GM18873 (cell line): Measurements from ENCODE around the gene PGPEP1.
"Not testable (repeated sequence)": the region's sequence is repeated elsewhere in the genome, so short reads cannot be mapped to it uniquely, and the experiment has no call there.

Source experiments
- ATAC-seq: cut with Tn5 transposase; IDR thresholded peaks from one replicate; pipeline ENCODE4 v1.9.1; 2021; ENCODE audit warnings: mild to moderate bottlenecking, moderate library complexity, moderate number of reproducible peaks; ENCODE audit not compliant: unreplicated experiment, low FRiP score

Gene PGPEP1

DNA sequence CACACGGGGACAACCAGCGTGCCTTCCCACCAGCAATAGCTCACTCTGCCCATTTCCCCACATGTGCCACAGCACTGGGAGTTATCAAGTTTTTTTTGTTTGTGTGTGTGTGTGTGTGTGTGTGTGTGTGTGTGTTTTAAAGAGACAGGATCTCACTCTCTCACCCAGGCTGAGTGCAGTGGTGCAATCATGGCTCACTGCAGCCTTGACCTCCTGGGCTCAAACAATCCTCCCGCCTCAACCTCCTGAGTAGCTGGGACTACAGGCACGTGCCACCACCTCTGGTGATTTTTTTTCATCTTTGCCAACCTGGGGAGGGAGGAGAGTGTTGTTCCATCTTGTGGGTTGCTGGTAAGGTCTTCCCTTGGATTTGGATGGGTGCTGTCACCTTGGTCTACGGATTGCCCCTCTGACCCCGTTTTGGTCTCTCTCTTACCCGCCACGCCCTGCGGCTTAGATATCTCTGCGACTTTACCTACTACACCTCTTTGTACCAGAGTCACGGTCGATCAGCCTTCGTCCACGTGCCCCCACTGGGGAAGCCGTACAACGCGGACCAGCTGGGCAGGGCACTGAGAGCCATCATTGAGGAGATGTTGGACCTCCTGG is 22.6 kb downstream of the PGPEP1 start:
- ATAC-seq = no peak

DNA sequence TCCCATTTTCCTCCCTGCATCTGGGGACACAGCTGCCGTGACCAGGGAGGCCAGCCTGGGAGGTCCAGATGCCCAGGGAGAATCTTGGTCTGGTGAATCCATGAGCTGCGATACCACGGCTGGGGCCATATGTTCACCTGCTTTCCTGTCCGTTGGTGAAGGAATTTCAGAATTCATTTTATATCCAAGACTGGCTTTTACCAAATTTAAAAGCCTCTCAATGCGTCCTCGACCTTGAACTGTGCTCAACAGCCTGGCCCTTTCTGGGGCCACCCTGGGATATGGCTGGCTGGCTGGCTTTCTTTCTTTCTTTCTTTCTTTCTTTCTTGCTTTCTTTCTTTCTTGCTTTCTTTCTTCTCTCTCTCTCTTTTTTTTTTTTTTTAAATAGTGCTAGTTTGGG is 23.4 kb downstream of the PGPEP1 start:
- no peak for ATAC-seq

DNA sequence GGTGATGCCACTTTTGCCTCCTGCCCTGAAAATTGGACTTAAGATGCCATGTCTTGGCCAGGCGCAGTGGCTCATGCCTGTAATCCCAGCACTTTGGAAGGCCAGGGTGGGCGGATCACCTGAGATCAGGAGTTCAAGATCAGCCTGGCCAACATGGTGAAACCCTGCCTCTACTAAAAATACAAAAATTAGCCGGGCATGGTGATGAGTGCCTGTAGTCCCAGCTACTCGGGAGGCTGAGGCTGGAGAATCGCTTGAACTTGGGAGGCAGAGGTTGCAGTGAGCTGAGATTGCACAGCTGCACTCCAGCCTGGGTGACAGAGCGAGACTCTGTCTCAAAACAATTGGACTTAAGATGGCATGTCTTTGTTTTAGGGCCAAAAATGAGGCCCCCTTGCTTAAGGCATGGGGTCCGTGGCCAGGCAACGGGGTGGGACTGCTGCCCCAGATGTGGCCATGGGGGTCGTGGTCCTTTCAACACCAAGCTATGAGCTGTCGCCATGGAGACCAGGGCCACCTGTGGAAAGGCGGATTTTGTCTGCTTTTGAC is 24.0 kb downstream of the PGPEP1 start:
- ATAC-seq = not testable (repeated sequence)

DNA sequence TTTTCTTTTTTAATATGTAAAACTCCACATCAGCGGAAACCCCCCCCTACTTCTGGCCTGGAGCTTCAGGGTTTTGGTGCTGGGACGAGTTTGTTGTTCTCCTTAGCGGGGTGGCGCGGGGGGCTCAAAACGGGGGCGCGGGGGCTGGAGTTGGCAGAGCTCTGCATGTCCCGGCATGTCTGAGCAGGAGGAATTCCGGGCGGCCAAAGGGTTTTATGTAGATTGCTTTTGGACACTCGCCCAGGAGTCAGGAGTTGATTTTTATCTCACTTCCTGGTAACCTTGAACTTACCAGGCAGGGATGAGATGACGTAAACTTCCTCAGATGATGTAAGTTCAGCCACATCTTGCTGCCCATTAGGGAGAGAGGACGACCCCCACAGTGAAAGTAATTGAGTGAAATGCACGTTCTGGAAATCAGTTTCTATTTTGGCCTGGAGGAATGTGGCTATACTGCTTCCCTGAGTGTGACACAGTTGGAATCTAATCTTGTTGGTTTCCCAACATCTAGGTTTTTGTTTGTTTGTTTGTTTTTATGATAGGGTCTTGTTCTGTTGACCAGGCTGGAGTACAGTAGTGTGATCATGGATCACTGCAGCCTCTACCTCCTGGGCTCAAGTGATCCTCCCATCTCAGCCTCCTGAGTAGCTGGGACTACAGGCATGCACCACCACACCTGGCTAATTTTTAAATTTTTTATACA is 24.6 kb downstream of the PGPEP1 start:
- ATAC-seq = no peak

DNA sequence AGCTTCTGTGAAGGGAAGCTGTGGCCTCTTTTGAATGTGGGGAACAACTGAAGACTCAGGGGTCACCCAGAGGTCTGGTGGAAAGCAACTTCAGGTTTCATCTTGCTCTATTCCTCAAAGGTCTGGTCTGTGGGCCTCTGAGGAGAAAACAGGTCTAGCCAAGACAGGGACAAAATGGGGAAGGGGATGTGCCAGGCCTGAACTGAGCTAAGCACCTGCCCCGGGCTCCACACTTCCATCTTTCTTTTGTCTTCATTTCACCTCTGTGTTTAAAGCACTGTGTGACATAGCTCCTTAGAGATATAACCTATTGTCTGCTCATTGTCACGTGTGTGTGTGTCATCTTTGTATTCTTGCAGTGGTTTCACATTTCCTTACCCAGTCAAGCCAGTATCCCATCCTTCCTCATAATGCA is 25.6 kb downstream of the PGPEP1 start:
- ATAC-seq = no peak

DNA sequence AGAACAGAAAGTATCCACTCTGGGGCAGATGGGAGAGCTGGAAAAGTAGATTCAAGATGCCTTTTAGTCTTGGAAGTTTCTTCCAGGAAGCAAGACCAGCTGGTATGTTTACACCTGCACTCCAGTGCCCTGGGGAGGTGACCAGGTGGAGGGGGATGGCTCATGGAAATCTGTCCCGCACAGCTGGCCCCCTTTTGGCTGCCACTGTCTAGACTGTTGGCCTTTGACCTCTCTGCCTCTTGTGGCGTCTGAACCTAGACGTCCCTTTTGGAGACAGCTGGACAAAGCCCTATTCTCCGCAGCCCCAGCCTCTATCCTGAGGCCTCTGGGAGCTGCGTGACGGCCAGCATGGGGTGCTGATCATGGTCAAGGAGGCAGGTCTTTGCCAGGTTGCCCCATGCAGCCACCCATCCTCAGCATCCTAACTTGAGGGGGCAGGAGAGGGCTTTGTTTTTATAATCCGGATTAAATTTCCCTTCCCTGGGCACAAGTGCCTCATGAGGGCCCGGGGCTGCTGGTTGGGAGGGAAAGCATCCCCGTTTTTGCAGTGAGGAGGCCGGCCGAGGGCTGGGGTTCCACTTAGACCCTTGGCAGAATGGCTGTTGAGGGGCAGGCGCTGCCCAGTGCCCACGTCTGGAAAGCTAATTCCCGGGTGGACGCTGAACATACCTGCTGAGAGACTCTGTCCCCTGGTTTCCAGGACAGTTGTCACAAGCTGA is 28.3 kb downstream of the PGPEP1 start:
- ATAC-seq = no peak

DNA sequence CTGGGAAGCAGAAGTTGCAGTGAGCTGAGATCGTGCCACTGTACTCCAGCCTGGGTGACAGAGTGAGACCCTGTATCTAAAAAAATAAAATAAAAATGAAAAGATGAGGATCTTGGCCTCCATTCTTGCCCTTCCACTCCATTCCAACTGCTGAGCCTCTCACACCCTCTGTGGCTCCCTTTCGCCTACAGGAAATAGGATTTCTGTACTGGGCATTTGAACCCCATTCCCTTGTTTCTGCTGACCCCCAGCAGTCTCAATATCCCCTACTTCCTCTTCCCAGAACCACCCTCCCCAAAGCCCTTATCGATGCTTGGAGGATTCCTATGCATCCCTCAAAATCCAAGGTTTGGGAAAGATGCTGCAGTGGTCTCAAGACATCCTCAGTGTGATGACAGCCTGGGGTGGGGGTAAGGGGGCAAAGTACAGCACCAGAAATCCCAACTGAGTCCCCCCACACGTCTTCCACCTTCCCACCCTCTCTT is 33.1 kb downstream of the PGPEP1 start:
- no peak for ATAC-seq

DNA sequence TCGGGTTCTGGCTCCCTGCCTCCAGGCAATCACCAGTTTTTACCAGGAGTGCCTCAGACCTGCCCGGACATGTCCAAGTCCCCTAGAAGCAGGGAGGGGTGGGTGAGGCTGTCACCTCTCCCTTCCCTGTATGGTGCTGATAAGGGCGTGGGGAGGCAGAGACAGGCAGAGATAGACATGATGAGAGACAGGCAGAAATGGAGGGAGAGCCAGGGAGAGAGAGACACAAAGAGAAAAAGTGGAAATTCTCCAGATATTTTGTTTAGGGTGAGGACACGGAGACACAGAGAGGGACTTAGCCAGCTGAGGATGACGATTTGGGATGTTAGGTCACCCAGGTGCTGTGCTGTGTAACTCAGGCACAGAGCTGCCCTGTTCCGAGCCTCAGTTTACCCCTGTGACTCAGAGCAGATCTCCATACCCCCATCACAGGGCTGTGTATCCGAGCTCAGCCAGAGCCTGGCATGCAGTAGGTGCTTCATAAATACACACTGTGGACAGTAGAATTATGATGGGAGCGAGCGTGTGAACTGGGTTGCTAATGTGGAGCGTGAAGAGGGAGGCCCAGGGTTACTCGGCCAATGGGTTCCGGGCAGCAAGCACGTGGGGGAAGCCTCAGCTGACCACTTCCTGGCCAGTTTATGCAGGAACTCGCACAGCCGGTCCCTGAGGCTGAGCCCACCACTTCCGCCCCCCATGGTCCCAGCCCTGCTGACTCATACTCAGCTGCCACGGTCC is 33.7 kb downstream of the PGPEP1 start:
- no peak for ATAC-seq

DNA sequence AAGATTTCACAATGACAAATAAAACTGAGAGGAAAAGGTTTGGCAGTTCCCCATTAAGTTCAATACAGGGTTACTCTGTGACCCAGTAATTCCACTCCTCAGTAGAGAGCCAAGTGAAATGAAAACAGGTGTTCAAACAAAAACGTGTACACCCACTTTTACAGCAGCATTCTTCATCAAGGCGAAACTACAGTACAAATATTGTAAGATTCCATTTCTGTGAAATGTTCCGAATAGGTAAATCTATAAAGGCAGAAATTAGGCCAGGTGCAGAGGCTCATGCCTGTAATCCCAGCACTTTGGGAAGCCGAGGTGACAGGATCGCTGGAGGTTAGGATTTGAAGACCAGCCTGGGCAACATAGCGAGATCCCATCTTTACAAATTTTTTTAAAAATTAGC is 36.6 kb downstream of the PGPEP1 start:
- ATAC-seq = no peak

DNA sequence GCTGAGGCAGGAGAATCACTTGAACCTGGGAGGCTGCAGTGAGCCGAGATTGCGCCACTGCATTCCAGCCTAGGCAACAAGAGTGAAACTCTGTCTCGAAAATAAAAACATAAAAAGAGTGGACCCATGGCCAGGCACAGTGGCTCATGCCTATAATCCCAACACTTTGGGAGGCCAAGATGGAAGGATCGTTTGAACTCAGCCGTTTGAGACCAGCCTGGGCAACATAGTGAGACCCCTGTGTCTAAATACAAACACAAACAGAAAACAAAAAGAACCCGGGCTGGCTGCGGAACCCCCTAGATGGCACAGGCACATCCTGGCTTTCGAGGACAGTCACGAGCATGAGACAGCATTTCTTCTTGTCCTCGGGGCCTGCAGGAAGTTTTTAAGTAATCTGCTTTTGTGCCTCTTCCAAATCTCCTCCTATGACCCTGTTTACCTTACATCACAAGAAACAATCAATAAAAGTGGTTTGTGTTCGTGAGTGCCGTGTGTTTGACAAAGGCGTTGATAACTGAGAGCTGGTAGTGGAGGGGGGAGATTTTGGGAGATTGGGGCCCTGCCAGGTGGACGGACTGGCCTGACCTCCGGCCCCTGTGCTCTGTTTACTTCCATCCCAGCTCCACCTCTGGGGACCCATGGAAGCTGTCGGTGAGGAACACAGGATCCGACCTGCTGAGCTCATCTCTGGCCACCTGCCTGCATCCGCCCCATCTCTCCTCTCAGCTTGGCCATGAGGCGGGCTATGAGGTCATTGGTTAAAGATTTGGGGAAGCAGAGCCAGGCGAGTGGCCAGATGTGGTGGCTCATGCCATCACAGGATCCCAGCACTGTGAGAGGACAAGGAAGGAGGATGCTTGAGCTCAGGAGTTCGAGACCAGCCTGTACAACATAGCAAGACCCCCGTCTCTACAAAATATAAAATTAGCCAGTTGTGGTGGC is 39.7 kb downstream of the PGPEP1 start:
- no peak for ATAC-seq

DNA sequence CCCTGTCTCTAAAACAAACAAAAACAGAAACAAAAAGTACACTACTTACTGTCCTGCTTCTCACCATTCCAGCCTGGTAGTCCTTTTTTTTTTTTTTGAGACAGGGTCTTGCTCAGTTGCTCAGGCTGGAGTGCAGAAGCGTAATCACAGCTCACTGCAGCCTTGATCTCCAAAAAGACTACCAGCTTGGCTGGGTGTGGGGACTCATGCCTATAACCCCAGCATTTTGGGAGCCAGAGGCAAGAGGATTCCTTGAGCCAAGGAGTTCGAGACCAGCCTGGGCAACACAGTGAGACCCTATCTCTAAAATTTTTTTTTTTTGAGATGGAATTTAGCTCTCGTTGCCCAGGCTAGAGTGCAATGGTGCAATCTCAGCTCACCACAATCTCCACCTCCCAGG is 40.4 kb downstream of the PGPEP1 start:
- ATAC-seq = no peak

DNA sequence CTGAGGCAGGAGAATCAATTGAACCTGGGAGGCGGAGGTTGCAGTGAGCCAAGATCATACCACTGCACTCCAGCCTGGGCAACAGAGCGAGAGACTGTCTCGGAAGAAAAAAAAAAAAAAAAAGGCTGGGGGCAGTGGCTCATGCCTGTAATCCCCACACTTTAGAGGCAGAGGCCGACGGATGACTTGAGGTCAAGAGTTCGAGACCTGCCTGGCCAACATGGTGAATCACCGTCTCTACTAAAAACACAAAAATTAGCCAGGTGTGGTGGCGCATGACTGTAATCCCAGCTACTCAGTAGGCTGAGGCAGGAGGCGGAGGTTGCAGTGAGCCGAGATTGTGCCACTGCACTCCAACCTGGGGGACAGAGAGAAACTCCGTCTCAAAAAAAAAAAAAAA is 43.2 kb downstream of the PGPEP1 start:
- not testable (repeated sequence) for ATAC-seq

DNA sequence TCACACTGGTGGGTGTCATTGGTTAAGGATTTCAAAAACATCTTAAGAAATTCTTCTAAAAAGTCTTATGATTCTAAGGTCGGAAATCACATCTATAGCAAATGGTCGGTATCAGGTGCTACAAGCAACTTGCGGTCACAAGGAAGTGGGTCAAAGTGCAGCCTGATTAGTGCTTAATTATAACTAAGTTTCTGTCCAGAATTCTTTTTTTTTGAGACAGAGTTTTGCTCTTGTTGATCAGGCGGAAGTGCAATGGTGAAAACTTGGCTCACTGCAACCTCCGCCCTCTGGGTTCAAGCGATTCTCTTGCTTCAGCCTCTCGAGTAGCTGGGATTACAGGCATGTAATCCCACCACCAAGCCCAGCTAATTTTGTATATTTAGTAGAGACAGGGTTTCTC is 44.4 kb downstream of the PGPEP1 start:
- no peak for ATAC-seq

DNA sequence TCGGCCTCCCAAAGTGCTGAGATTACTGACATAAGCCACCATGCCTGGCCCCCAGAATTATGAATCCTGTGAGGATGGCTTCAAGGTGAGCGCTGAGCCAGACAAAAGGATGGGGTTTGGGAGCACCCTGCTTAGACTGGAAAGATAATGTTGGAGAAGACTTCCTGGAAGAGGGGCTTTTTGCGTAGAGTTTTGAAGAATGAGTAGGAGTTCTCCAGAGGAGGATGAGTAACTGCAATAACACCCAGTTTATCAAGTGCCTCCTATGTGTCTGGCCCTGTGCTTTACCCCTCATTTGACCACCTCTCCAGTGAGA is 44.9 kb downstream of the PGPEP1 start:
- ATAC-seq = no peak

DNA sequence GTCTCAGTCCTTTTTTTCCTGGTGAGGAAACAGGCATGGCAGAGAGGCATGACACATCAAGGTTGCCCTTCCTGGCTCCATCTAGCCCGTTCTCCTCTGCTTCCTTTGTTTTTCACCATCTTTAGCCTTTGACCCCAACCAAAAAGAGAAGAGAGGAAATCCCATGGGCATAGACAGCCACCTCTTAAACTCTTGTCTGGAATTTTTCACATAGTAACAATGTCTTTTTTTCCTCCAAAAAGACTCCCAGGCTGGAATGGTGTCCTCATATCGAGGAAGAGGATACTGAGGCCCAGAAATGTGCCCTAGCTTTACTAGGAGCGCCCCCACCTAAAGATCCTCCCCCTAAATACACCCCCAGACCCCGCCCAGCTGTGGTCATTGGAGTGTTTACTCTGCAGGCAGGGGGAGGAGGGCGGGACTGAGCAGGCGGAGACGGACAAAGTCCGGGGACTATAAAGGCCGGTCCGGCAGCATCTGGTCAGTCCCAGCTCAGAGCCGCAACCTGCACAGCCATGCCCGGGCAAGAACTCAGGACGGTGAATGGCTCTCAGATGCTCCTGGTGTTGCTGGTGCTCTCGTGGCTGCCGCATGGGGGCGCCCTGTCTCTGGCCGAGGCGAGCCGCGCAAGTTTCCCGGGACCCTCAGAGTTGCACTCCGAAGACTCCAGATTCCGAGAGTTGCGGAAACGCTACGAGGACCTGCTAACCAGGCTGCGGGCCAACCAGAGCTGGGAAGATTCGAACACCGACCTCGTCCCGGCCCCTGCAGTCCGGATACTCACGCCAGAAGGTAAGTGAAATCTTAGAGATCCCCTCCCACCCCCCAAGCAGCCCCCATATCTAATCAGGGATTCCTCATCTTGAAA is 45.5 kb downstream of the PGPEP1 start, which contains the start of gene GDF15:
Gene GDF15, plus strand, starts transcription at position 484 of the 868 bp plus-strand sequence. Its CDS starts 32 bp downstream, at position 516.
- ATAC-seq = no peak

DNA sequence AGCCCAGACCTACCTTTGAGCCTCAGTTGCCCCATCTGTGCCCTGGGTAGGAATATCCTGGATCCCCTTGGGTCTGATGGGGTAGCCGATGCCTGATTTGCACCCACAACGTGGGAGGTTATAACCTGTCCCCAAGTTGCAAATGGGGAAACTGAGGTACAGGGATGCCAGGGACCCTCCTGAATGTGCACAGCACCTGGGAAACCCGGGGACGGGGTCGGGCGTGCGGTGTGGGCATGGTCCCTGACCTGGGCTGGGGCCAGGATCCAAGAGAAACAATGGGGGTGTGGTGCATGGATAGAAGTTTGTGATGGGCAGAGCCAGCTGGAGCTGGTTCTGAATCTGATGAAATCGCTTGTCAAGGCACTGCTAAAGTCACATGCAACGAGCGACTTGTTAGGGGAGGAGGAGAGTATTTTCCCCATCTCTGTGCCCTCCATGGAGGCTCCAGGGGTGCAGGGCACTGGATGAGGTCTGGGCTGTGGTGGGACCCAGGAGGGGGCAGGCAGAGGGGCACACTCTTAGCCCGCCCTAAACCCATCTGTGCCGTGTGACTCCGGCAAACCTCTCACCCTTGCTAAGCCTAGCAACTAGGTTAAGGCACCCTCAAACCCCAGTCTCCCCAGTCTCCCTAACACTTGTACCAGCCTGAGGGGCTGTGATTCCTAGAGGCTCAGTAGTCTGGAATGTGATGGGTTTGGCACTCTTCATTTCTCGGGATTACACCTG is 46.3 kb downstream of the PGPEP1 start:
- ATAC-seq = no peak

DNA sequence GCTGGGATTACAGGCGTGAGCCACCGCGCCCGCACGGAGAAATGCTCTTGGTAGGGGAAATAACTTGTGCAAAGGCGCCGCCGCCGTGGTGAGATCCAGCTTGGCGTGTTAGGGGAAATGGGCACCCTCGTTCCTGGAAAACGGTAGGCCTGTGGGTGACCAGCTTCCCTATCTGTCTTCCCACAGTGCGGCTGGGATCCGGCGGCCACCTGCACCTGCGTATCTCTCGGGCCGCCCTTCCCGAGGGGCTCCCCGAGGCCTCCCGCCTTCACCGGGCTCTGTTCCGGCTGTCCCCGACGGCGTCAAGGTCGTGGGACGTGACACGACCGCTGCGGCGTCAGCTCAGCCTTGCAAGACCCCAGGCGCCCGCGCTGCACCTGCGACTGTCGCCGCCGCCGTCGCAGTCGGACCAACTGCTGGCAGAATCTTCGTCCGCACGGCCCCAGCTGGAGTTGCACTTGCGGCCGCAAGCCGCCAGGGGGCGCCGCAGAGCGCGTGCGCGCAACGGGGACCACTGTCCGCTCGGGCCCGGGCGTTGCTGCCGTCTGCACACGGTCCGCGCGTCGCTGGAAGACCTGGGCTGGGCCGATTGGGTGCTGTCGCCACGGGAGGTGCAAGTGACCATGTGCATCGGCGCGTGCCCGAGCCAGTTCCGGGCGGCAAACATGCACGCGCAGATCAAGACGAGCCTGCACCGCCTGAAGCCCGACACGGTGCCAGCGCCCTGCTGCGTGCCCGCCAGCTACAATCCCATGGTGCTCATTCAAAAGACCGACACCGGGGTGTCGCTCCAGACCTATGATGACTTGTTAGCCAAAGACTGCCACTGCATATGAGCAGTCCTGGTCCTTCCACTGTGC is 47.9 kb downstream of the PGPEP1 start:
- ATAC-seq = peak; percentile 46
